Endothelial cell of umbilical vein (primary cell): Measurements from ENCODE around the gene MTG2. TPM values are rescaled to one million over a fixed set of nuclear protein-coding genes. Genes with fewer than 3 reads are reported as not detected.

Experiments
- BruUV-seq: library from RNA; stranded (reverse); fragments of 400-500 nt; replicated peaks from 2 replicates; lab custom pipeline; 2021; lab: Mats Ljungman, UMichigan
- CTCF ChIA-PET: fragments of 300-600, 350-600 bp; sonication (Branson Sonifier 250); formaldehyde crosslinking; loops from one replicate; lab custom pipeline; 2021; ENCODE audit warnings: antibody characterized with exemption, inconsistent platforms; lab: Charles Lee
- POLR2A ChIA-PET: fragments of 300-600, 350-600 bp; sonication (Branson Sonifier 250); formaldehyde crosslinking; loops from one replicate; lab custom pipeline; 2021; ENCODE audit warnings: antibody characterized with exemption, inconsistent platforms; lab: Charles Lee
- DNase-seq: peaks from one replicate; pipeline ENCODE4 v3.0.0-alpha.2; 2011; ENCODE audit warnings: low read depth, low spot score
- FAIRE-seq: peaks from 2 replicates; lab custom pipeline; 2011; peaks lifted over from hg19 to GRCh38; lab: Jason Lieb, UNC
- H2AFZ ChIP-seq: 2 replicates; pipeline ENCODE4 v1.6.0; 2012; ENCODE audit warnings: low read depth, low read length, control low read depth, inconsistent platforms
- H3K27ac ChIP-seq: 2 replicates; pipeline ENCODE4 v1.5.1; 2011; ENCODE audit warnings: low read depth, mild to moderate bottlenecking, control low read depth, low read length, moderate library complexity; ENCODE audit not compliant: insufficient read depth
- H3K27me3 ChIP-seq, 2 experiments: 2 replicates each; pipeline versions ENCODE4 v1.6.0 to v1.6.1; 2011; ENCODE audit warnings: low read length in 2 of 2, mixed read lengths in 1 of 2; ENCODE audit not compliant: control insufficient read depth in 2 of 2, insufficient read depth in 2 of 2
- H3K36me3 ChIP-seq, 2 experiments: 2 replicates in 1 of 2; 3 replicates in 1 of 2; pipeline ENCODE4 v1.5.1; 2011; ENCODE audit warnings: low read length in 2 of 2, mild to moderate bottlenecking in 1 of 2, moderate library complexity in 1 of 2; ENCODE audit not compliant: control insufficient read depth in 2 of 2, insufficient read depth in 2 of 2; ENCODE audit errors: extremely low read depth in 1 of 2
- H3K4me1 ChIP-seq: 3 replicates; pipeline ENCODE4 v1.5.1; 2011; ENCODE audit warnings: mild to moderate bottlenecking, low read length; ENCODE audit not compliant: control insufficient read depth, insufficient read depth; ENCODE audit errors: extremely low read depth
- H3K4me2 ChIP-seq: 2 replicates; pipeline ENCODE4 v1.6.1; 2011; ENCODE audit warnings: low read length, control low read depth, mixed read lengths; ENCODE audit not compliant: insufficient read depth
- H3K4me3 ChIP-seq, 3 experiments: fragments of 200-600 bp in 1 of 3; sonication (generic), shearing (Covaris generic) in 1 of 3; replicated peaks in 1 of 3; 2 replicates each; pipeline ENCODE4 v1.5.1; 2011 to 2016; ENCODE audit warnings: control low read depth in 3 of 3, low read length in 3 of 3, mild to moderate bottlenecking in 2 of 3, inconsistent platforms in 1 of 3, low read depth in 1 of 3, moderate library complexity in 1 of 3; ENCODE audit not compliant: insufficient read depth in 1 of 3
- H3K79me2 ChIP-seq: 2 replicates; pipeline ENCODE4 v1.6.0; 2012; ENCODE audit warnings: low read length, inconsistent platforms; ENCODE audit not compliant: control insufficient read depth, insufficient read depth
- H3K9ac ChIP-seq: replicated peaks from 2 replicates; pipeline ENCODE3; 2011; ENCODE audit warnings: low read length, control low read depth; ENCODE audit not compliant: insufficient read depth; ENCODE audit errors: extremely low read depth
- H3K9me1 ChIP-seq: replicated peaks from 3 replicates; pipeline ENCODE4 v1.6.0; 2011; ENCODE audit warnings: mild to moderate bottlenecking, low read length; ENCODE audit not compliant: control insufficient read depth, insufficient read depth; ENCODE audit errors: extremely low read depth
- H3K9me3 ChIP-seq: replicated peaks from 2 replicates; pipeline ENCODE4 v1.5.1; 2012; ENCODE audit warnings: low read length, inconsistent platforms; ENCODE audit not compliant: control insufficient read depth, insufficient read depth
- H4K20me1 ChIP-seq: replicated peaks from 2 replicates; pipeline ENCODE3; 2011; ENCODE audit warnings: mild to moderate bottlenecking, low read length; ENCODE audit not compliant: control insufficient read depth, insufficient read depth; ENCODE audit errors: extremely low read depth
- CTCF ChIP-seq, 2 donors: IDR thresholded peaks; 1 replicate in 1 of 2; 2 replicates in 1 of 2; pipeline ENCODE4 v1.5.1; 2011; ENCODE audit warnings: low read length in 2 of 2, mild to moderate bottlenecking in 2 of 2, moderate library complexity in 2 of 2, control low read depth in 1 of 2, inconsistent platforms in 1 of 2, low read depth in 1 of 2; ENCODE audit not compliant: insufficient read depth in 1 of 2; ENCODE audit errors: extremely low read depth in 1 of 2
- EZH2 ChIP-seq: IDR thresholded peaks from 2 replicates; pipeline ENCODE4 v1.6.1; 2012; ENCODE audit warnings: borderline replicate concordance, low read depth, mild to moderate bottlenecking, moderate library complexity, low read length, inconsistent platforms; ENCODE audit not compliant: severe bottlenecking
- FOS ChIP-seq: IDR thresholded peaks from 2 replicates; pipeline ENCODE4 v1.6.1; 2011; ENCODE audit warnings: mild to moderate bottlenecking, low read length, moderate library complexity, borderline replicate concordance; ENCODE audit not compliant: insufficient read depth
- GATA2 ChIP-seq: IDR thresholded peaks from 2 replicates; pipeline ENCODE4 v1.7.0; 2011; ENCODE audit warnings: low read depth, mild to moderate bottlenecking, moderate library complexity, mixed read lengths, low read length; ENCODE audit not compliant: insufficient read length, insufficient read depth
- JUN ChIP-seq: IDR thresholded peaks from 2 replicates; pipeline ENCODE4 v1.6.1; 2011; ENCODE audit warnings: borderline replicate concordance, low read depth; ENCODE audit not compliant: insufficient read length, insufficient read depth
- MAX ChIP-seq: IDR thresholded peaks from 2 replicates; pipeline ENCODE4 v1.6.1; 2011; ENCODE audit not compliant: insufficient read depth, insufficient read length
- MYC ChIP-seq: IDR thresholded peaks from one replicate; pipeline ENCODE4 v1.6.1; 2011; ENCODE audit warnings: mild to moderate bottlenecking, low read depth, low read length
- POLR2A ChIP-seq: IDR thresholded peaks from 2 replicates; pipeline ENCODE4 v1.6.1; 2012; ENCODE audit warnings: low read depth, mild to moderate bottlenecking, control low read depth, low read length
- POLR2AphosphoS5 ChIP-seq: IDR thresholded peaks from 2 replicates; pipeline ENCODE4 v1.6.1; 2012; ENCODE audit warnings: low read depth, mild to moderate bottlenecking, control low read depth, low read length, moderate library complexity; ENCODE audit not compliant: insufficient read depth
- dilution Hi-C: fragments of 300-500 bp; cut with MboI; formaldehyde crosslinking; loops from one replicate; pipeline ENCODE4 v1.15.0; 2019; ENCODE audit warnings: low sequenced_read_pairs; ENCODE audit not compliant: extremely low pct_ligation_motif_present
- intact Hi-C: fragments of 100-400 bp; cut with micrococcal nuclease; formaldehyde crosslinking; loops from one replicate; pipeline ENCODE4 v1.10.0; 2022
- polyA plus RNA-seq, 4 experiments: library from polyadenylated mRNA; depleted of rRNA in 3 of 4; stranded (reverse) in 3 of 4; unstranded in 1 of 4; fragments of >200 nt; gene quantifications; 2 replicates each; pipeline versions ENCODE4 v1.2.1 to v1.2.3, GENCODE V29; 2011 to 2012; ENCODE audit warnings: missing spikeins in 1 of 4
- total RNA-seq: library from RNA; stranded (reverse); gene quantifications from 2 replicates; pipeline ENCODE4 v1.2.3, GENCODE V29; 2021

MTG2 gene
- total and polyA plus RNA-seq, 2 donors (not counting 3 experiments of a cell fraction or from before 2014, with no cell fraction given): 19.9 to 31.6 TPM

GRCh38 chr20:62222266-62222850, 39.5 kb downstream of the MTG2 start:
- ChIA-PET POLR2A (no interaction called here), CTCF (no interaction called here)
- intact Hi-C loops (no loop called here), dilution Hi-C loops (no loop called here)
- DNase-seq (no peak), FAIRE-seq (no peak)
- Histone ChIP-seq H3K9me3 (no peaks in the 10 kb centered on the region), H3K27me3 (peaks cover 32 to 34% of the 10 kb centered on the region in 2 experiments), H3K79me2 (no peaks in the 10 kb centered on the region), H3K4me2 (no peak overlapping the region), H3K36me3 (no peaks in the 10 kb centered on the region), H3K4me1 (peaks cover 3% of the 10 kb centered on the region), H2AFZ (no peak overlapping the region), H3K27ac (no peak overlapping the region), H3K9me1 (no peaks in the 10 kb centered on the region), H4K20me1 (no peaks in the 10 kb centered on the region), H3K4me3 (no peak overlapping the region), H3K9ac (no peak overlapping the region)
- TF ChIP-seq JUN: no peak
- TF ChIP-seq CTCF (IDR thresholded peaks at IDR 0.05; ENCODE audit: extremely low read depth in 1 of 2, insufficient read depth in 1 of 2, low read depth in 1 of 2, low read length in 2 of 2): no peak
- no peak for TF ChIP-seq POLR2A
- no peak for TF ChIP-seq MAX
- no peak for TF ChIP-seq FOS
- no peak for TF ChIP-seq MYC
- no peak for TF ChIP-seq POLR2AphosphoS5
- TF ChIP-seq EZH2: no peak
- no peak for TF ChIP-seq GATA2
- no TSS peak for BruUV-seq
